Measurements from ENCODE around the gene ASPDH. TPM values are rescaled to one million over a fixed set of nuclear protein-coding genes. Genes with fewer than 3 reads are reported as not detected.

Gene ASPDH
- total RNA-seq, 2 donors from 2014 or later: not detected

GRCh38 chr19:50510121-50510670, 3.5 kb downstream of the ASPDH start:
- Histone ChIP-seq H3K4me1 (ENCODE audit: control insufficient read depth, insufficient read depth, low read length) (no peaks in the 10 kb centered on the region), H3K9ac (ENCODE audit: extremely low read depth, low read length, poor library complexity, severe bottlenecking) (peak overlapping the region; percentile 38), H3K9me3 (ENCODE audit: control insufficient read depth, low read length) (no peaks in the 10 kb centered on the region), H3K27me3 (ENCODE audit: control insufficient read depth, insufficient read depth, low read length, poor library complexity, severe bottlenecking) (no peaks in the 10 kb centered on the region), H3K4me3 (ENCODE audit: low read length) (peak overlapping the region; percentile 73), H3K27ac (ENCODE audit: low read depth, low read length) (peak overlapping the region; percentile 97), H3K36me3 (ENCODE audit: control insufficient read depth, insufficient read depth, low read length) (no peaks in the 10 kb centered on the region)
- Mint-ChIP-seq H3K9me3 (no peaks in the 10 kb centered on the region), H3K27me3 (ENCODE audit: insufficient read depth) (peaks cover 32% of the 10 kb centered on the region), H3K36me3 (ENCODE audit: low read depth) (no peaks in the 10 kb centered on the region), H3K4me3 (peak overlapping the region; percentile 70), H3K4me1 (peaks cover 1% of the 10 kb centered on the region), H3K27ac (peak overlapping the region; percentile 88)
- no peak for TF ChIP-seq CTCF (conservative IDR thresholded peaks at IDR 0.05)
- no peak for DNase-seq
- 75 to 86% methylated on average over 11 to 26 of the region's 26 CpGs for WGBS, 2 experiments (ENCODE audit: insufficient coverage in 1 of 2, insufficient read length in 1 of 2)

GRCh38 chr19:50509366-50509765, 4.3 kb downstream of the ASPDH start:
- H3K27me3 Mint-ChIP-seq (ENCODE audit: insufficient read depth): peaks cover 28% of the 10 kb centered on the region
- Histone ChIP-seq H3K4me3 (ENCODE audit: low read length) (no peak overlapping the region), H3K27ac (ENCODE audit: low read depth, low read length) (no peak overlapping the region), H3K4me1 (ENCODE audit: control insufficient read depth, insufficient read depth, low read length) (no peaks in the 10 kb centered on the region), H3K27me3 (ENCODE audit: control insufficient read depth, insufficient read depth, low read length, poor library complexity, severe bottlenecking) (no peaks in the 10 kb centered on the region), H3K9me3 (ENCODE audit: control insufficient read depth, low read length) (no peaks in the 10 kb centered on the region), H3K9ac (ENCODE audit: extremely low read depth, low read length, poor library complexity, severe bottlenecking) (no peak overlapping the region), H3K36me3 (ENCODE audit: control insufficient read depth, insufficient read depth, low read length) (no peaks in the 10 kb centered on the region)
- DNase-seq: no peak
- no peaks in the 10 kb centered on the region for H3K9me3 Mint-ChIP-seq
- no peak for TF ChIP-seq CTCF (conservative IDR thresholded peaks at IDR 0.05)
- no peak overlapping the region for H3K4me3 Mint-ChIP-seq
- H3K36me3 Mint-ChIP-seq (ENCODE audit: low read depth): no peaks in the 10 kb centered on the region
- WGBS, 2 experiments (ENCODE audit: insufficient coverage in 1 of 2, insufficient read length in 1 of 2): 87% methylated on average over 11 of the region's 11 CpGs
- H3K4me1 Mint-ChIP-seq: peaks cover 1% of the 10 kb centered on the region
- H3K27ac Mint-ChIP-seq: no peak overlapping the region

GRCh38 chr19:50508843-50509190, 4.9 kb downstream of the ASPDH start:
- WGBS, 2 experiments (ENCODE audit: insufficient coverage in 1 of 2, insufficient read length in 1 of 2): 84 to 89% methylated on average over 2 to 3 of the region's 3 CpGs
- TF ChIP-seq CTCF (conservative IDR thresholded peaks at IDR 0.05): no peak
- Mint-ChIP-seq H3K27me3 (ENCODE audit: insufficient read depth) (peaks cover 22% of the 10 kb centered on the region), H3K4me3 (no peak overlapping the region), H3K9me3 (no peaks in the 10 kb centered on the region), H3K36me3 (ENCODE audit: low read depth) (no peaks in the 10 kb centered on the region), H3K4me1 (peaks cover 1% of the 10 kb centered on the region), H3K27ac (no peak overlapping the region)
- no peaks in the 10 kb centered on the region for H3K9me3 ChIP-seq (ENCODE audit: control insufficient read depth, low read length)
- H3K9ac ChIP-seq (ENCODE audit: extremely low read depth, low read length, poor library complexity, severe bottlenecking): no peak overlapping the region
- no peak for DNase-seq
- H3K27me3 ChIP-seq (ENCODE audit: control insufficient read depth, insufficient read depth, low read length, poor library complexity, severe bottlenecking): no peaks in the 10 kb centered on the region
- peak overlapping the region; percentile 38 for H3K27ac ChIP-seq (ENCODE audit: low read depth, low read length)
- H3K4me3 ChIP-seq (ENCODE audit: low read length): no peak overlapping the region
- H3K4me1 ChIP-seq (ENCODE audit: control insufficient read depth, insufficient read depth, low read length): no peaks in the 10 kb centered on the region
- H3K36me3 ChIP-seq (ENCODE audit: control insufficient read depth, insufficient read depth, low read length): no peaks in the 10 kb centered on the region
